Body of pancreas (tissue), 4 donors: Measurements from ENCODE around the gene C20orf96. TPM values are rescaled to one million over a fixed set of nuclear protein-coding genes. Genes with fewer than 3 reads are reported as not detected.
A peak's percentile ranks its signal among the peaks of the same experiment; 100 is the strongest.

Source experiments
- ATAC-seq: fragments of 150-250 bp; one replicate; pipeline ENCODE4 v1.9.1; 2016
- DNase-seq, 4 donors: peaks; one replicate each; pipeline ENCODE4 v3.0.0-alpha.2; 2019
- H3K27ac ChIP-seq, 4 donors: fragments of 200-600 bp; sonication (generic); 1 replicate in 3 of 4; 2 replicates in 1 of 4; pipeline versions ENCODE4 v1.5.1 to v1.6.1; 2016 to 2019; ENCODE audit warnings: mild to moderate bottlenecking in 1 of 4, mixed read lengths in 1 of 4, moderate library complexity in 1 of 4
- H3K27me3 ChIP-seq, 2 donors: fragments of 200-600 bp; sonication (generic); one replicate each; pipeline ENCODE4 v1.6.0; 2016; ENCODE audit warnings: mild to moderate bottlenecking in 1 of 2
- H3K36me3 ChIP-seq, 2 donors: fragments of 200-600 bp; sonication (generic); replicated peaks in 1 of 2; 2 replicates each; pipeline ENCODE4 v1.5.1; 2016; ENCODE audit warnings: low read depth in 2 of 2; ENCODE audit not compliant: insufficient read depth in 1 of 2
- H3K4me1 ChIP-seq: fragments of 200-600 bp; sonication (generic); one replicate; pipeline ENCODE4 v1.6.0; 2016
- H3K4me3 ChIP-seq, 2 donors: fragments of 200-600 bp; sonication (generic); 1 replicate in 1 of 2; 2 replicates in 1 of 2; pipeline ENCODE4 v1.5.1; 2016 to 2019
- H3K9me3 ChIP-seq, 3 donors: fragments of 200-600 bp; sonication (generic); 1 replicate in 2 of 3; 2 replicates in 1 of 3; pipeline ENCODE4 v1.5.1; 2016
- CTCF ChIP-seq, 7 experiments: fragments of 450-650 bp in 4 of 7; fragments of 200-600 bp in 3 of 7; sonication (generic) in 3 of 7; IDR thresholded peaks; one replicate each; pipeline ENCODE4 v1.5.1; 2016 to 2019; ENCODE audit warnings: antibody characterized with exemption in 7 of 7
- POLR2A ChIP-seq, 3 donors: fragments of 450-650 bp; IDR thresholded peaks; one replicate each; pipeline ENCODE4 v1.6.1; 2016; ENCODE audit warnings: antibody characterized with exemption in 3 of 3, mild to moderate bottlenecking in 2 of 3
- WGBS, 2 donors: methylation state at CpG; one replicate each; pipeline ENCODE4 v1.1.5; 2017; 5-methylcytosine and 5-hydroxymethylcytosine counted together
- intact Hi-C: fragments of 100-400 bp; cut with DNase I; formaldehyde crosslinking; loops from one replicate; pipeline ENCODE4 v1.15.1; 2023
- total RNA-seq, 2 donors: library from RNA; depleted of rRNA; stranded (reverse); fragments of >200 nt; gene quantifications; one replicate each; pipeline ENCODE4 v1.1.0, GENCODE V29; 2016

Gene C20orf96
- total RNA-seq, 2 donors from 2014 or later, result 0.33 to 1.8 TPM

DNA sequence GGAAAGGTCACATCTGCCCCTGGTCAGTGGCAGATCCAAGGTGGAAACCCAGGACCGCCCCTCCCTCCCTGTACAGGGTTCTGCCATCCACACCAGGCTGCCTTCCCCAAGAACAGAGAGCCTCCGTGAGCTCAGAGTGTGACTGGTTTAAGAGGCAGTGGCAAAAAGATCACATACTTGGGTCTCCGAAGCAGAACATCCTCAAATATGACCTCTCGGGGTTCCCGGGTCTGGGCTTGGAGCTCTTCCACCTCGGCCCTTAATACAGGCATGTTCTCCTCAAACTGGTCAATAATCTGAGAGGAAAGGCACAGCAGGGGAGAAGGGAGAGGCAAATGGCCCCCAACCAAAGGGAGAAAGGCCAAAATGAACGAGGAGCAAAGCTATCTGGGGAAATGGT, 14.8 kb downstream of the C20orf96 start:
- H3K27me3 ChIP-seq, result no peaks in the 10 kb centered on the region
- no peak for DNase-seq
- no peak overlapping the region for H3K4me3 ChIP-seq
- intact Hi-C loops, result no loop called here
- no peaks in the 10 kb centered on the region for H3K9me3 ChIP-seq
- H3K4me1 ChIP-seq, result no peaks in the 10 kb centered on the region
- 80 to 90% methylated on average over 6 to 7 of the region's 7 CpGs for WGBS, 2 donors
- no peak for ATAC-seq
- no peak for TF ChIP-seq CTCF (IDR thresholded peaks at IDR 0.05)
- TF ChIP-seq POLR2A (IDR thresholded peaks at IDR 0.05), result no peak
- peaks cover 2 to 5% of the 10 kb centered on the region in 2 donors for H3K36me3 ChIP-seq
- no peak overlapping the region for H3K27ac ChIP-seq

DNA sequence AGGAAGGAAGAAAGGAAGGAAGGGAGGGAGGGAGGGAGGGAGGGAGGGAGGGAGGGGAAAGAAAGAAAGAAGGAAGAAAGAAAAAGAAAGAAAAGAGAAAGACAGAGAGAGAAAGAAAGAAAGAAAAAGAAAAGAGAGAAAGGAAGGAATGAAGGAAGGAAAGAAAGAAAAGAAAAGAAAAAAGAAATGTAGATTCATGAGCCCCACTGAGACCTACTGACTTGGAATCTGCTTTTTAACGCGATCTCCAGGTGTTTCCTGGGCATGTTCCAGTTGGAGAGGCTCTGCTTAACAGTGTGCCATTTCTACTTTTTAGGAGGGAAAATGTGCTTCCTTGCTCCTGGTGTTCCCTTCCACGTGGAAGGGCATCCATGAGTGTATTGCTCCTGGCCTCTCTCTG, 16.7 kb downstream of the C20orf96 start:
- intact Hi-C loops, result no loop called here
- no peak for DNase-seq
- H3K36me3 ChIP-seq, result peaks cover 2 to 5% of the 10 kb centered on the region in 2 donors
- no peaks in the 10 kb centered on the region for H3K4me1 ChIP-seq
- H3K27me3 ChIP-seq, result no peaks in the 10 kb centered on the region
- no peaks in the 10 kb centered on the region for H3K9me3 ChIP-seq
- no peak overlapping the region for H3K4me3 ChIP-seq
- no peak for ATAC-seq
- no peak for TF ChIP-seq CTCF (IDR thresholded peaks at IDR 0.05)
- no peak for TF ChIP-seq POLR2A (IDR thresholded peaks at IDR 0.05)
- H3K27ac ChIP-seq, result no peak overlapping the region
- 87% methylated on average over 3 of the region's 3 CpGs for WGBS, 2 donors

GRCh38 chr20:272718-273117, 17.8 kb downstream of the C20orf96 start:
- Histone ChIP-seq H3K36me3 (peaks cover 2 to 5% of the 10 kb centered on the region in 2 donors), H3K27me3 (no peaks in the 10 kb centered on the region), H3K9me3 (no peaks in the 10 kb centered on the region), H3K4me1 (no peaks in the 10 kb centered on the region), H3K4me3 (no peak overlapping the region), H3K27ac (no peak overlapping the region)
- no peak for ATAC-seq
- DNase-seq, result peak in 1 of 4 donors; percentile 27
- intact Hi-C loops, result no loop called here
- TF ChIP-seq POLR2A (IDR thresholded peaks at IDR 0.05), result no peak
- no peak for TF ChIP-seq CTCF (IDR thresholded peaks at IDR 0.05)

DNA sequence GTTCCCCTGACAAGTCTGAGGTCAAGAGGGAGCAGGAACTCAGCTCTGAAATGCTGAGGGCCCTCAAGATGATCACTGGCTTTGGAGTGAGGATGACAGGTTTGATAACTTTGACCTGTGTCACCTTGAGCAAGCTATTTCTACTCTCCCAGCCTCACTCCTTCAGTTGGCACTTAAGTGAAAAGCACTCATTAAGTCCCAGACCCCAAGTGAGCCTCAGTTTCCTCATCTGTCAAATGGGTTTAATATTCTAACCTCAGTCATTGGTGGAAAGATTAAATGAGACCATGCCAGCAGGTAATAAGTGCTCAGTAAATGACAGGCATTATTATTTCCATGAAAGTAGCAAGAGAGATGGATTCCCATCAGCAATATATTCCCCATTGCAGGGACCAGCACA, 19.0 kb downstream of the C20orf96 start:
- peaks cover 0 to under 1% of the 10 kb centered on the region in 2 donors for H3K36me3 ChIP-seq
- no peaks in the 10 kb centered on the region for H3K9me3 ChIP-seq
- no peak overlapping the region for H3K4me3 ChIP-seq
- no peak for ATAC-seq
- H3K27ac ChIP-seq, result no peak overlapping the region
- intact Hi-C loops, result no loop called here
- peaks cover 8% of the 10 kb centered on the region for H3K4me1 ChIP-seq
- no peak for DNase-seq
- TF ChIP-seq POLR2A (IDR thresholded peaks at IDR 0.05) (no peak), CTCF (IDR thresholded peaks at IDR 0.05) (no peak)
- no peaks in the 10 kb centered on the region for H3K27me3 ChIP-seq

DNA sequence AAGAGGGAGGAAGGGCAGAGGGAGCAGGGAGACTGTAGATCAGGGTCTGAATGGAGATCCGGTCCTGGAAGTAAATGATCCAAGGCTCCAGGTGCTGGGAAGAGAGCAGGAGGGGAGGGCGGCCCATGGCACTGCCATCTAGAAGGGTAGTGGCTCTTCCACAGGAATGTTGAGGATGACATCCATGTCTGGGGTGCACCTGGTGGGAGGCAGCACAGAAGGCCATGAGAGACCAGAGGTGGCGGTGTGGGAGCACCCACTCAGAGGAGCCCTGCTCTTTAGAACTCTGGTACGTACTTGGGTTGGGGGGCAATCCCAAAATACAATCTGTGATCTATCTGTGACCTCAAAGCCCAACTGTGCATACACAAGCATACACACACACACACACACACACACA, 19.5 kb downstream of the C20orf96 start:
- Histone ChIP-seq H3K27ac (no peak overlapping the region), H3K4me3 (no peak overlapping the region), H3K36me3 (no peaks in the 10 kb centered on the region), H3K9me3 (no peaks in the 10 kb centered on the region), H3K4me1 (peaks cover 8% of the 10 kb centered on the region), H3K27me3 (no peaks in the 10 kb centered on the region)
- TF ChIP-seq CTCF (IDR thresholded peaks at IDR 0.05) (no peak), POLR2A (IDR thresholded peaks at IDR 0.05) (no peak)
- intact Hi-C loops, result no loop called here
- WGBS, 2 donors, result 83 to 88% methylated on average over 4 of the region's 4 CpGs
- DNase-seq (no peak), ATAC-seq (no peak)
